ENCODE results near the gene CUX1. TPM values are rescaled to one million over a fixed set of nuclear protein-coding genes. Genes with fewer than 3 reads are reported as not detected.

CUX1 gene
- total and polyA plus RNA-seq, 12 donors, result 34.5 to 176 (median 145) TPM

DNA sequence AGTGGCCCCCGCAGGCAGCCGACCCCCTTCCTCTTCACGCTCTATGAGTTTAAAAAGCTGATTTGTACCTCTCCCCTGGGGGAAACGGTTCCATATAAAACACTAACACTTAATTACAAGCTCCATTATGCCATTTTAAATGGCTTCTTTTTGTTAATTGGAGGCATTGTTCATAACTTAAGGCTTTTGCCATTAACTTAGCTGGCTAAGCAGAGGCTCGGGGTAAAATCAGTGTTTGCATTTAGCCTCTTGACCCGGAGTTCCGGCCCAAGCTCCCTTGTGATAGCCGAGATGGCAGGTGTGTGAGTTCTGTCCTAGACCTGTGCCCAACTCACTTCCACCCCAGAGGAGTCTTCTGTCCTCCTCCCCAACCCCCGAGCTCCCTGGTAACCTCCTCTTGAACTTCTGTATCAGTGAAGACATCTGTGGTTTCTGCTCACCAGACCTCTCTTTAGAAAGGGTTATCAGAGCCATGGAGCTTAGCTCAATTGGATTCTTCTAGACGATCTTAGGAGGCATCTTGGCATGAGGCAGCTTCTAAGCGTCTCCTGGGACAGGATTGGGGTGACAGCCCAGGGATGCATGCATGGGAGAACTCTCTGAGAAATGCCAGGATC lies 435.0 kb downstream of the CUX1 start:
- DNase-seq, result no peak
- no peak for ATAC-seq
- H3K4me3 ChIP-seq, result no peak overlapping the region
- no peaks in the 10 kb centered on the region for H3K4me1 ChIP-seq
- intact Hi-C loops (cut with DNase I), result no loop called here
- H3K27me3 ChIP-seq, result no peaks in the 10 kb centered on the region
- no peak overlapping the region for H3K27ac ChIP-seq
- peaks cover 0 to 41% (median 0%) of the 10 kb centered on the region in 9 donors for H3K36me3 ChIP-seq
- WGBS, 2 donors, result 78 to 84% methylated on average over 11 of the region's 11 CpGs
- TF ChIP-seq, protein P1, sequence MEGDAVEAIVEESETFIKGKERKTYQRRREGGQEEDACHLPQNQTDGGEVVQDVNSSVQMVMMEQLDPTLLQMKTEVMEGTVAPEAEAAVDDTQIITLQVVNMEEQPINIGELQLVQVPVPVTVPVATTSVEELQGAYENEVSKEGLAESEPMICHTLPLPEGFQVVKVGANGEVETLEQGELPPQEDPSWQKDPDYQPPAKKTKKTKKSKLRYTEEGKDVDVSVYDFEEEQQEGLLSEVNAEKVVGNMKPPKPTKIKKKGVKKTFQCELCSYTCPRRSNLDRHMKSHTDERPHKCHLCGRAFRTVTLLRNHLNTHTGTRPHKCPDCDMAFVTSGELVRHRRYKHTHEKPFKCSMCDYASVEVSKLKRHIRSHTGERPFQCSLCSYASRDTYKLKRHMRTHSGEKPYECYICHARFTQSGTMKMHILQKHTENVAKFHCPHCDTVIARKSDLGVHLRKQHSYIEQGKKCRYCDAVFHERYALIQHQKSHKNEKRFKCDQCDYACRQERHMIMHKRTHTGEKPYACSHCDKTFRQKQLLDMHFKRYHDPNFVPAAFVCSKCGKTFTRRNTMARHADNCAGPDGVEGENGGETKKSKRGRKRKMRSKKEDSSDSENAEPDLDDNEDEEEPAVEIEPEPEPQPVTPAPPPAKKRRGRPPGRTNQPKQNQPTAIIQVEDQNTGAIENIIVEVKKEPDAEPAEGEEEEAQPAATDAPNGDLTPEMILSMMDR (IDR thresholded peaks at IDR 0.05), result no peak
- H3K9me3 ChIP-seq, result no peaks in the 10 kb centered on the region

DNA sequence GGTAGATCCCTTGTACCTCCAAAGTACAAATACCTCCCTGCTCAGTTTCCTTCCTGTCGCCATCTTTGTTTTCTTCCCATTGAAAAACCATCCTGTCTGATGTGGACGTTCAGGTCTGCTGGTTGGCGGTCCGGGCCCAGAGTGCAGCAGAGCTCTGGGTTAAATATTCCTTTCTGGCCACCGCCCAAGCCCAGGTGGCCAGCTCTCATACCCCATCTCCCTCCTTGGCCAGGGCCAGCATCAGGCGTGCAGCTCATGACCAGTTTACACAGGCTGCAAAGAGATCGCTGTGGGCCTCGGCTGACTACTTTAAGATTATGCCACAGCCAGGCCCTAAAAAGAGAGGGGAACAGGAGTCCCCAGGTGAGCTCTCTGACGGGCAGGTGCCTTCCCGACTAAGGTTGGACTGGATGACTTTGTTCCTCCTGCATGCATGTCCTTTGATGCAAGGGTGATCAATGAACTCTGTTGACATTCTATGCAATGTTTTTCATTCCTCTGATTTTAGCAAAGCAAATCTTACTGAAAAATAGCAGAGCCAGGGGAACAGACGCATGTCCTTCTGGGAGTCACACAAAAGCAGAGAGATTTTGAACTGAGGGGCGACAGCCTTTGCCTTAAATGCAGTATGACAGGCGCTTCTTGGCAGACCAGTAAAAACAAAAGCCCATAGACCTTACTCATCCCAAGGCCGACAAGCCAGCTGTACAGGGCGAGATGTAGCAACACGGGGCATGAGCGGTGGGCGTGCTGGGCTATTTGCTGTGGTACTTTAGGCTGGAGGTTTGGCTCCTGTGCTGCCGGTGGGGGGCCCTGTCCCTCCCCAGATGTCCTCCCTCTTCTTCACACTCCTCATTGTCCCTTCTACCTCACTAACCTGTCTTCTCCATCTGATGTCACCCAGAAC lies 435.9 kb downstream of the CUX1 start:
- no peaks in the 10 kb centered on the region for H3K9me3 ChIP-seq
- ATAC-seq (no peak), DNase-seq (no peak)
- intact Hi-C loops (cut with DNase I), result no loop called here
- H3K4me1 ChIP-seq, result no peaks in the 10 kb centered on the region
- H3K27ac ChIP-seq, result no peak overlapping the region
- H3K27me3 ChIP-seq, result no peaks in the 10 kb centered on the region
- H3K4me3 ChIP-seq, result no peak overlapping the region
- TF ChIP-seq, protein P1 (IDR thresholded peaks at IDR 0.05), result no peak
- 89 to 94% methylated on average over 19 of the region's 19 CpGs for WGBS, 2 donors
- H3K36me3 ChIP-seq, result peaks cover 0 to 34% (median 0%) of the 10 kb centered on the region in 9 donors

DNA sequence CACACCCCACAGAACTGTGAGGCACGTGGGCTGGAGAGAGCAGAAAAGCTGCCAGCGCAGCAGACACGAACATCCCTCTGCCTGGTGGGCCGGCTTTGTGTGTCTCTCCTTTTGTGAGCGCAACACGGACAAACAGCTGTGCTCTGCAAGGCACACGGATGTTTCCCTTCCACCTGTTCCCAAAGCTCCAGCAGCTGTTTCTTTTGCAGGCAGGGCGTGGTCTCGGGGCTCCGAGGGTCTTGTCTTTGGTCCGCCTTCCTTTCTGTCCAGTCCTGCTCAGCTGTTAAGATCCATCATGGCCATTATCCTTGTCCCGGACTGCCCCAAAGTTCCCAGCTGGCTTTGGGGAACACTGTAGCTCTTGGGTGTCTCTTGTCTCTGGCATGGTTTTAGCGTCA lies 436.5 kb downstream of the CUX1 start:
- no peaks in the 10 kb centered on the region for H3K9me3 ChIP-seq
- H3K36me3 ChIP-seq, result peaks cover 0 to 31% (median 0%) of the 10 kb centered on the region in 9 donors
- DNase-seq (no peak), ATAC-seq (no peak)
- 90% methylated on average over 13 of the region's 13 CpGs for WGBS, 2 donors
- no peak overlapping the region for H3K4me3 ChIP-seq
- TF ChIP-seq, protein P1 (IDR thresholded peaks at IDR 0.05), result no peak
- intact Hi-C loops (cut with DNase I), result no loop called here
- H3K4me1 ChIP-seq, result no peaks in the 10 kb centered on the region
- no peak overlapping the region for H3K27ac ChIP-seq
- no peaks in the 10 kb centered on the region for H3K27me3 ChIP-seq

DNA sequence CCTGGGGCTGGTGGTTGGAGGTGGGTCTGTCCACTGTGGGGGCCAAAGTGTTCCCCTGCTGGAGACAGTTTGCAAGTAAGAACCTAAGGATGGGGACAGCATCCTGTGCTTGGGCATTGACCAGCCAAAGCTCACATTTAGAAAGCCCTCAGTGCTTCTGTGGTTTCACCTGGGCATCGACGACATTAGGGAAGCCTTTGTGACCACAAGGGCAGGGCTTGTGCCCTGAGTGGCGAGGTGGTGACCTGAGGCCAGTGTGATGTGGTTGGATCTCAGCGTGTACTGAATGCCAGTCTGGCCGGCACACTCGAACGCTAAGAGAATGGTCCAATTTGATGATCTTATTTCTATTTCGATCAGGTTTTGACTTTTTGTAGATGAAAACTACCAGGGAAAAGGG lies 437.1 kb downstream of the CUX1 start:
- 90 to 98% methylated on average over 8 of the region's 8 CpGs for WGBS, 2 donors
- DNase-seq (no peak), ATAC-seq (no peak)
- Histone ChIP-seq H3K9me3 (no peaks in the 10 kb centered on the region), H3K27ac (no peak overlapping the region), H3K4me1 (no peaks in the 10 kb centered on the region), H3K4me3 (no peak overlapping the region), H3K27me3 (no peaks in the 10 kb centered on the region), H3K36me3 (peaks cover 0 to 26% (median 0%) of the 10 kb centered on the region in 9 donors)
- TF ChIP-seq, protein P1 (IDR thresholded peaks at IDR 0.05), result no peak
- intact Hi-C loops (cut with DNase I), result no loop called here

Measured in heart right ventricle (tissue), 16 donors.